ENCODE results near the gene C17orf100.

Gene C17orf100

DNA sequence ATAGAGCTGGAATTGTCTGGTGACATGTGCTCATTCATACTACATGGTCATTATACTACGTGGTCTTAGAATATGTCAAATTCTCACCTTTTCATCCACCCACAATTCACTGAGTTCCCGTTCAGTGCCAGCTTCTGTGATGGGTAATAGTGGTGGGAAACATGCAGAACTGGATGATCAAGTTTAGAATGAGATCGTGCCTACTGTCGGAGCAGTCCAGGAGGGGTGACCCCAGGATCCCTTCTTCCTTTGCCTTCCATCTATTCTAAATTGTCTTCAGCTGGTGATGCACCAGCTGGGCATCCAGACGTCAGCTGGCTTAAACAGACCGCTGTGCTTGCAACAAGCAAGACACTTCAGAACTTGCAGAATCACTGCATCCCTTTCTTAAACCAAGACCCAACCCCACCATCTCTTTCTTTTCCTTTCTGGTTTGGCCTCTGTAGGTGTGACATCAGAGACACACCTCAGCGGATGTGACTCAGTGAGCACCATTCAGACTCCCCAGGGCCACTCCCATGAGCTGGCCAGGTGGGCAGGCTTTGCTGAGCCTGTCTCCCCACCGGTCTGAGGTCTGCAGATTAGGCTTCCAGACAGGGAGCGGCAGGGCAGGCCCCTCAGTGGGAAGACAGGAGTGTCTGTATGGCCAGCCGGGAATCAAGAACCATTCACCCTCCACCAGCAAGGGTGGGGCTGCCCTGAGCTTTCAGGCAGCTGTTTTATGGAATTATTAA, 18.1 kb downstream of the C17orf100 start:
- peak; percentile 89 for DNase-seq (ENCODE audit: low spot score)

DNA sequence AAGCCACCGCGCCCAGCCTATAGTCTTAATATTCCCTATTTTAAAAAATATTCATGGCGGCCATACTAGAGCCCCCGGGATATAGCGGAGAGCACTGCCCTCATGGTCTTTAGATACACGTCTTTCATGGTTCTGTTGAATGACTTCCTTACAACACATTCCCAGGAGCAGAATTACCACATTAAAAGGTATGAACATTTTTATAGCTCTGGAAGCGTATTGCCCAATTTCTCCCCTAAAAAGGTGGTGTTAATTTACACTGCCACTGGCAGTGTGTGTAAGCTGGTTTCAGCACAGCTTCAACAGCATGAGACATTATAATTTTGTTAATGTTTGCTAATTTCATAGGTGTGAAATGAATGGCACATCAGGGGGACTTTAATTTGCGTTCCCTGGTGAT, 19.0 kb downstream of the C17orf100 start:
- no peak for DNase-seq (ENCODE audit: low spot score)

DNA sequence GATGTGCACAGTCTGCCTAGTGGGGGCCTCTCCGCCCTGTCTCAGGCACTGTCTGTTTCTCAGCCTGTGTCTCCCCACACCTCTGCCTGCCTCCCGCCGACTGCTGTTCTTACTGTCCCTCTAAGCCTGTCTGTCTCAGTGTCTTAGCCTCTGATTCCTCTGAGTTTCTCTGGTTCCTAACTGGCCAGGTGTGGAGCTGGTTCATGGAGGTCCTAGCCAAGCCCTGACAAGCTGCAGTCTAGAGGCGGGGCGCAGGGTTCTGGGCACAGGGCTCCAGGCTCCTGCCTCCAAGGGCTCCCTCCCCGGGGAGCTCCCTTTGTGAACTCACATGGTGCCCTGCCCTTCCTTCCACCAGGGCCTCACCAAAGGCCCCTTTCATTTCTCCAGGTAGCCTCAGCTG, 19.4 kb downstream of the C17orf100 start:
- DNase-seq (ENCODE audit: low spot score), result no peak

DNA sequence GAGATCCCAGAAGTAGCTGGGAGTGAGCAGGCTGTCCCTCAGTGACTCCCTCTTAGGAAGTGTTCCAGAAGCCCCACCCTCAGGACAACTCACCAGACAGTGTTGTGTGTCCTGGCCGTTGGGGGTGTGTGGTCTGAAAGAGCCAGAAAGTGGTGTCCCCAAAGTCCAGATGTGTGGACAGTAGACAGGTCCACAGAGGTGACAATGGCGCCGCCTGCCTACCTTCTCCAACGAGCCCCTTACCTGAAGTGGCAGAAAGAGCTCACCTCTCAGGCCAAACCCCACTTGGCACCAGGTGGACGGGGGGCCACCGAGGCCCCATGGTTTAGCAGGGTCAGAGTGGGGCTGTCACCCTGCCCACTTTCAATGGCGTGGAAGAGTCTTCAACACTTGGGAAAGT, 19.9 kb downstream of the C17orf100 start:
- DNase-seq (ENCODE audit: low spot score), result no peak

DNA sequence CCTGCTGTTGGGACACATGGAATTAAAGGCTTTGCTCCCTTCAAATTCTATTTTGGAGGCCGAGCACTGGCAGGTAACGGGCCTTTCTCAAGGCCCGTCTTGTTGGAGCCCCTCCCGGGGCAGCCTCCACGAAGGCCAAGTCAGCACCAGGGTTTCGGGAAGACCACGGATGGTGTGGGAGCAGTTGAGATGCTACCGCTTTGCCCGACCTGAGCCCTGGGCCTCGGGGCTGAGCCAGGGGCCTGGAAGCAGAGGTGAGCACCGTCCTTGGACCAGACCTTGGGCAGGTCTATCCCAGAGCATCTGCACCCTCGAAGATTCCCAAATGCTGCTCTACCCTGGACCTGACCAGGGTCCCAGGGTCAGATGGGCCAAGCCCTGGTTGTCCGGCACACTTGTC, 23.0 kb downstream of the C17orf100 start:
- no peak for DNase-seq (ENCODE audit: low spot score)

DNA sequence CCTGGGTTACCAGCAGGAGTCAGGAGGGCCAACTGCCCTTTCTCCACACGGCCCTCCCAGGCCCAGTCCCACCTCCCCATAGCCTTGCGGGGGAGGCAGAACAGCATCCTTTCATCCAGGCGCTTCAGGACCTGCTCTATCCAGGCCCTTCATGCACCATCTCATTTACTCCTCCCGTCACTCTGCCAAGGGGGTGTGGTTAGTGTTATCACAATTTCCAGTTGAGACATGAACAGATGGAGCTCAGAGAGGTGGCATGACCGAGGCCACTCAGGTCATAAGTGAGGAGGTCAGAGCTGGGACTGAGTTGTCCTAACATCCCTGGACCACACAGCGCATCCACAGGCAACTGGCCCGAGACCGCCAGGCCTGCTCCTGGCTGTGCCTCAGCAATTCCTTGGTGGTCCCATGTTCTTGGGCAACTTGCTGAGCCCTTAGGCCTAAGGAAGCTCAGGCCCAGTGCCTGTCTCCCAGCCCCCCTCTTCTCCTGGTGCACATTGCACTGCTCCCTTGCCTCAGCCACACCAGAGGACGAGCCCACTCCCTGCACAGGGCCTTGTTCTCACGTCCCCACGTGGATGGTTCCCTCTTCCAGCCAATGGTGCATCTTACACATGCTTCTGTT, 23.8 kb downstream of the C17orf100 start:
- DNase-seq (ENCODE audit: low spot score), result no peak

DNA sequence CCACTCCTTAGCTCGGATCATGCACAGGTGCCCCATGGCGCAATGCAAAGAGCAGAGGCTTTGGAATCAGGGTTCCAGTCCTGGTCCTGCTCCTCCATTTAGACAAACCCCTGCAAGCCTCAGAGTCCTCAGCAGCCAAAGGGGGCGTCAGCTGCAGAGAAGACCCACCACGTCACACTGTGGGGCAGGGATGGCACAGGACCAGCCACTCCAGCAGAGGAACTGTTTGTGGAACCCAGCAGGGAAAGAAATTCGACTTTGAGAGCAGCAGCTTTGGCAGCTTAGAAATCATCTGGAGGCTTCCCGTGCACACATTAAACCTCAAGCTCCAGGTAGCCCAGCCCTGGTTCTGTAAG, 25.2 kb downstream of the C17orf100 start:
- no peak for DNase-seq (ENCODE audit: low spot score)

GRCh38 chr17:6677158-6677831, 25.7 kb downstream of the C17orf100 start:
- no peak for DNase-seq (ENCODE audit: low spot score)

GRCh38 chr17:6677946-6678345, 26.4 kb downstream of the C17orf100 start:
- no peak for DNase-seq (ENCODE audit: low spot score)

- DNase-seq (ENCODE audit: low spot score), result no peak
These were observed 27.7 kb downstream of the C17orf100 start for GRCh38 chr17:6679241-6679640.

DNA sequence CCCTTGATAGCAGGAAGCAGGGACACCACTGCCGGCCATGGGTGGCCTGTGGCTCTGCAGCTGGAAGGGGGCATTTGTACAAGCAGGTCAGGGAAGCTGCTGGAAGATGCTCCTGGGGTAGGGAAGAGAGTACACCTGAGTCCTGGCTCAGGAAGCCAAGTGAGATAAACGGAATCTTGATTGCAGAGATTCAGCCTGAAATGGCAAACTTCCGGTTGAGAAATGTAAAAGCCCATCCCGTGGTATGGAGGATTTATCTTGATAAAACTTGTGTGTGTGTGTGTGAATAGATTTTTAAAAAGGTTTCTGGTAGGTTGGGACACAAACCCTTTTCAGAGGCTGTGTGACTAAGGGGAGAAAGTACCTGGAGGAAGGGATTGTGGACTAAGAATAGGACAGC, 29.6 kb downstream of the C17orf100 start:
- no peak for DNase-seq (ENCODE audit: low spot score)

DNA sequence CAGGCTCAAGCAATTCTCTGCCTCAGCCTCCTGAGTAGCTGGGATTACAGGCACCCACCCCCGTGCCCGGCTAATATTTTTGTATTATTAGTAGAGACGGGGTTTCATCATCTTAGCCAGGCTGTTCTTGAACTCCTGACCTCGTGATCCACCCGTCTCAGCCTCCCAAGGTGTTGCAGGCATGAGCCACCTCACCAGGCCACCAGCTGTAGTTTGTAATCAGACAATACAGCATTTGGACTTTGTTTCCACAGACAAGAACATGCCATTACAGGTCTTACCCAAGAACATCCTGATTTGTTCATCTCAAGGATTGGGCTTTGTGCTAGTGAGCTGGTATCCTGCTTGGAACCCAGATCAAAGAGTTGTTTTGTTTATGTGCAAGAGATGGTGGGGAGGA, 30.1 kb downstream of the C17orf100 start:
- no peak for DNase-seq (ENCODE audit: low spot score)

GRCh38 chr17:6682339-6682738, 30.8 kb downstream of the C17orf100 start:
- no peak for DNase-seq (ENCODE audit: low spot score)

GRCh38 chr17:6683081-6683684, 31.6 kb downstream of the C17orf100 start:
- no peak for DNase-seq (ENCODE audit: low spot score)

GRCh38 chr17:6683730-6684459, 32.3 kb downstream of the C17orf100 start:
- DNase-seq (ENCODE audit: low spot score), result no peak

GRCh38 chr17:6684460-6684783, 32.9 kb downstream of the C17orf100 start:
- DNase-seq (ENCODE audit: low spot score), result no peak

DNA sequence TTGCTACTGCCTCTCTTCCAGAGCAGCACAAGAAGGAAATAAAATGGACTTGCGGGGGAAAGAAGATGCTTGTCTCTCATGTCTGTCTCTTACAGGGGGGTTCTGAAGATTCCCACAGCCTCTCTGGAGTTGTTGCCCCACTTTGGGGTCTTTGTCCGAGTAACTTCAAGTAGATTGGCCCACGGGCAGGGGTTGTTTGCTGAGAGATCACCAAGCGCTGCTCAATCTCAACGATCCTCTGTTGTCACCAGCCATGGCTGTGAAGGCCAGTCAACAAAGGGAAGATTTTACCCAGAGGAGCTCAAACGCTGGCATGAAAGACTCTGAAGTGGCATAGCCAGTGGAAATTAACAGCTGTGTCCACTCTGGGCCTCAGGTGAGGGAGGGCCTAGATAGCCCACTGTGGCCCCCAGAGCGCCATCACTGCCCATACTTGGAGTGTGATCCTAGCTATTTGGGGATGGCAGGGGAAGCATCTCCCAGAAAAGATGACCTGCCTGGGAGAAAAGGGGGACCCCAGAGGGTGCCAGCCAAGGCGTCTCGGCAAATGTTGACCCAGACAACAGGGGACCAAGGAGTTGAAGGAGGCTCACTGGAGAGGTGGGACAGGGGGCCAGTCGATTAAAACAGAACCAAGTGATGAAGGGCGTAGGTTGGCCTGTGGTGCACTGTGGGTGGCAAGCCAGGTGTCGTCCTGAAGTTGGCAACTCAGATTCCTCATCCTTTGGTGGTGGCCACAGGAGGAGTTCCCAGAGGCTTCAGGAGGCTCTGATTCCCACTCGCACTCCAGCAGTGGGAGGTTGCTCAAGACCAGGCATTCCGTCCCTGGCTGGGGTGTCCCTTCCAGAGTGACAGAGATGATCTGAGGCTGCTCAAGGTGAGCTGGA, 33.6 kb downstream of the C17orf100 start:
- no peak for DNase-seq (ENCODE audit: low spot score)

GRCh38 chr17:6686026-6686425, 34.5 kb downstream of the C17orf100 start:
- no peak for DNase-seq (ENCODE audit: low spot score)

GRCh38 chr17:6688944-6689343, 37.4 kb downstream of the C17orf100 start:
- DNase-seq (ENCODE audit: low spot score), result no peak

- no peak for DNase-seq (ENCODE audit: low spot score)
These were observed 39.1 kb downstream of the C17orf100 start for GRCh38 chr17:6690641-6691040.

DNA sequence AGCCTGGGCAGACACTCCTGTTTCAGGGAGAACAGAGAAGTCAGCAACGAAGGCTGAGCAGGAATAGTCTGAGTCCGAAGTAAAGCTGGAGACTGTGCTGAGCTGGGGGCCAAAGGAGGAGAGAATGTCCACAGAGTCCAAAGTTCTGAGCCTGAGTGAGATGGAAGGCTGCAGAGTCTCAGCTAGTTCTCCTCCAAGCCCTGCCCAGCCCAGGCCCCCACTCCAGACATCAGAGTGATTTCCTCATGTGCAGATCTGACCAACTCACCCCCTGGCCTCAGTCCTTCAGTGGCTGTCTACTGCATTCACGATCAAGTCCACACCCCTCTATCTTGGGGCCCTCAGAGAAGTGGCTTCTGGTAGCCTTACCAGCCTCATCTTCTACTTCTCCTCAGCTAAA, 40.0 kb downstream of the C17orf100 start:
- DNase-seq (ENCODE audit: low spot score), result no peak
